Endodermal cell (in vitro differentiated cells): Measurements from ENCODE around the gene IGSF21. TPM values are rescaled to one million over a fixed set of nuclear protein-coding genes. Genes with fewer than 3 reads are reported as not detected.

Source experiments
- DNase-seq: peaks from one replicate; pipeline ENCODE4 v3.0.0-alpha.2; 2017
- H3K27ac ChIP-seq: 2 replicates; pipeline ENCODE4 v1.5.1; 2013; ENCODE audit warnings: mild to moderate bottlenecking, low read depth, low read length, moderate library complexity
- H3K27me3 ChIP-seq: 2 replicates; pipeline ENCODE4 v1.6.1; 2013; ENCODE audit warnings: mild to moderate bottlenecking, low read length, moderate library complexity; ENCODE audit not compliant: insufficient read depth, control insufficient read depth, poor library complexity, severe bottlenecking
- H3K36me3 ChIP-seq: 2 replicates; pipeline ENCODE4 v1.7.0; 2013; ENCODE audit warnings: mild to moderate bottlenecking, low read length, moderate library complexity; ENCODE audit not compliant: control insufficient read depth, insufficient read depth
- H3K4me1 ChIP-seq: one replicate; pipeline ENCODE4 v1.7.0; 2013; ENCODE audit warnings: low read length; ENCODE audit not compliant: control insufficient read depth, insufficient read depth
- H3K4me3 ChIP-seq: 2 replicates; pipeline ENCODE4 v1.5.1; 2013; ENCODE audit warnings: mild to moderate bottlenecking, low read length, moderate library complexity
- H3K9ac ChIP-seq: 2 replicates; pipeline ENCODE4 v1.6.1; 2013; ENCODE audit warnings: mild to moderate bottlenecking, low read length, moderate library complexity; ENCODE audit not compliant: poor library complexity, severe bottlenecking; ENCODE audit errors: extremely low read depth
- H3K9me3 ChIP-seq: 2 replicates; pipeline ENCODE4 v1.6.1; 2013; ENCODE audit warnings: mild to moderate bottlenecking, low read length, moderate library complexity; ENCODE audit not compliant: control insufficient read depth
- H3K27ac Mint-ChIP-seq: 2 replicates; pipeline ENCODE4 v1.8.0; 2020; ENCODE audit warnings: mixed read lengths
- H3K27me3 Mint-ChIP-seq: 2 replicates; pipeline ENCODE4 v1.8.0; 2021; ENCODE audit warnings: mild to moderate bottlenecking, mixed read lengths; ENCODE audit not compliant: insufficient read depth
- H3K36me3 Mint-ChIP-seq: 2 replicates; pipeline ENCODE4 v1.8.0; 2020; ENCODE audit warnings: low read depth, mixed read lengths
- H3K4me1 Mint-ChIP-seq: 2 replicates; pipeline ENCODE4 v1.8.0; 2020; ENCODE audit warnings: mixed read lengths
- H3K4me3 Mint-ChIP-seq: 2 replicates; pipeline ENCODE4 v1.8.0; 2020; ENCODE audit warnings: mild to moderate bottlenecking, moderate library complexity, mixed read lengths
- H3K9me3 Mint-ChIP-seq: 2 replicates; pipeline ENCODE4 v1.8.0; 2020; ENCODE audit warnings: mild to moderate bottlenecking, mixed read lengths
- WGBS, 2 experiments: methylation state at CpG; one replicate each; pipeline versions ENCODE4 v1.1.5 to v1.1.7; 2013; ENCODE audit warnings: missing lambda C conversion rate in 2 of 2, mixed read lengths in 1 of 2; ENCODE audit not compliant: insufficient coverage in 1 of 2, insufficient read length in 1 of 2; 5-methylcytosine and 5-hydroxymethylcytosine counted together
- total RNA-seq, 2 donors: library from RNA; stranded (reverse); fragmentation: NEBNext Ultra II Directional in 1 of 2; extraction: Animal tissue kit (Norgen Biotek cat#: 25700) in 1 of 2; gene quantifications; 2 replicates in 1 of 2; 3 replicates in 1 of 2; pipeline ENCODE4 v1.2.1, GENCODE V29; 2021
- TF ChIP-seq, protein P1 (sequence below): fragments of 200-600 bp; sonication (generic); conservative IDR thresholded peaks from 2 replicates; pipeline ENCODE4 v1.5.0; 2021; ENCODE audit warnings: antibody characterized with exemption, mild to moderate bottlenecking

Gene IGSF21
- total RNA-seq, 2 donors from 2014 or later = 1.3 to 1.7 TPM

DNA sequence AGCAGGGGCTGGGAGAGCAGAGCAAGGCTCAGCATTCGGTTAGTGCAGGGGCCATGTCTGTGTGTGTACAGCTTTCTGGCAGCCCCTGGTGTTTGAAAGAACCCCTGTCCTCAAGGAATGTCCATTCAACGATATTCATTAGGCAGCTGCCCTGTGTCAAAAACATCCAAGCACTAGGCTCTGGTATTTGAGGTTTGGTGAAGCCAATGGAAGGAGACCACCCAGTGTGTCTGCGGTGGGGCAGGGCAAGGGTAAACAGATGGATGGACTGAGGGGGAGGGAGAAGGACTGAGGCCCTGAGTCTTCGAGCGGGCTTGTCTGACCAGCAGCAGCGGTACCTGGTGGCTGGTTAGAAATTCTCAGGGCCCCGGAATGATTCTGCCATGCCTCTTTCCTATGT lies 217.5 kb downstream of the IGSF21 start:
- H3K27me3 Mint-ChIP-seq = peaks cover 7% of the 10 kb centered on the region
- H3K27ac Mint-ChIP-seq = no peak overlapping the region
- no peaks in the 10 kb centered on the region for H3K9me3 Mint-ChIP-seq

GRCh38 chr1:18326211-18326897 lies 218.8 kb downstream of the IGSF21 start:
- Mint-ChIP-seq H3K9me3 (no peaks in the 10 kb centered on the region), H3K27ac (no peak overlapping the region), H3K36me3 (no peaks in the 10 kb centered on the region), H3K4me1 (peaks cover 19% of the 10 kb centered on the region), H3K4me3 (no peak overlapping the region), H3K27me3 (peaks cover 7% of the 10 kb centered on the region)
- H3K9me3 ChIP-seq = no peaks in the 10 kb centered on the region
- no peak overlapping the region for H3K4me3 ChIP-seq
- no peak for DNase-seq
- H3K27ac ChIP-seq = no peak overlapping the region
- H3K9ac ChIP-seq = no peak overlapping the region
- WGBS, 2 experiments = 75 to 89% methylated on average over 3 to 7 of the region's 7 CpGs
- no peaks in the 10 kb centered on the region for H3K36me3 ChIP-seq
- TF ChIP-seq, protein P1, sequence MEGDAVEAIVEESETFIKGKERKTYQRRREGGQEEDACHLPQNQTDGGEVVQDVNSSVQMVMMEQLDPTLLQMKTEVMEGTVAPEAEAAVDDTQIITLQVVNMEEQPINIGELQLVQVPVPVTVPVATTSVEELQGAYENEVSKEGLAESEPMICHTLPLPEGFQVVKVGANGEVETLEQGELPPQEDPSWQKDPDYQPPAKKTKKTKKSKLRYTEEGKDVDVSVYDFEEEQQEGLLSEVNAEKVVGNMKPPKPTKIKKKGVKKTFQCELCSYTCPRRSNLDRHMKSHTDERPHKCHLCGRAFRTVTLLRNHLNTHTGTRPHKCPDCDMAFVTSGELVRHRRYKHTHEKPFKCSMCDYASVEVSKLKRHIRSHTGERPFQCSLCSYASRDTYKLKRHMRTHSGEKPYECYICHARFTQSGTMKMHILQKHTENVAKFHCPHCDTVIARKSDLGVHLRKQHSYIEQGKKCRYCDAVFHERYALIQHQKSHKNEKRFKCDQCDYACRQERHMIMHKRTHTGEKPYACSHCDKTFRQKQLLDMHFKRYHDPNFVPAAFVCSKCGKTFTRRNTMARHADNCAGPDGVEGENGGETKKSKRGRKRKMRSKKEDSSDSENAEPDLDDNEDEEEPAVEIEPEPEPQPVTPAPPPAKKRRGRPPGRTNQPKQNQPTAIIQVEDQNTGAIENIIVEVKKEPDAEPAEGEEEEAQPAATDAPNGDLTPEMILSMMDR = no peak
- no peaks in the 10 kb centered on the region for H3K4me1 ChIP-seq
- no peaks in the 10 kb centered on the region for H3K27me3 ChIP-seq

More for the DNA sequence above, 217.5 kb downstream of the IGSF21 start:
- TF ChIP-seq, protein P1 = no peak
- DNase-seq = no peak
- no peaks in the 10 kb centered on the region for H3K36me3 Mint-ChIP-seq
- peaks cover 20% of the 10 kb centered on the region for H3K4me1 Mint-ChIP-seq
- H3K4me3 ChIP-seq = no peak overlapping the region
- WGBS, 2 experiments = 88 to 91% methylated on average over 4 to 7 of the region's 7 CpGs
- no peaks in the 10 kb centered on the region for H3K4me1 ChIP-seq
- H3K27me3 ChIP-seq = no peaks in the 10 kb centered on the region
- no peak overlapping the region for H3K4me3 Mint-ChIP-seq
- H3K36me3 ChIP-seq = no peaks in the 10 kb centered on the region
- H3K9ac ChIP-seq = no peak overlapping the region
- no peak overlapping the region for H3K27ac ChIP-seq
- H3K9me3 ChIP-seq = no peaks in the 10 kb centered on the region

DNA sequence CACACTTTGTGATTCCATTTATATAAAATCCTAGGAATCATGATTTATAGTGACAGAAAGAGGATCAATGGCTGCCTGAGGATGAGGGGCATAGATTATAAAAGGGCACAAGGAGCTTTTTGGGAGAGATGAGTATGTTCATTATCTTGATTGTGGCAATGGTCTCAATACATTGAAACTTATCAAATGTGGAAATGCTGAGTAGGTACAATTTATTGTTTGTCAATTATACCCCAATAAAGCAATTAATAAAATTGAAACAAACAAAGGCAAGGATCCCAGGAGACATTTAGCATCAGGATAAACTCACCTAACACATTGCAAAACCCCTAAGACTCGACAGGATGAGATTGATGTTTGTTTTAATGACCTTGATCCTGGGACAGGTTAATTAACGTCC lies 220.1 kb downstream of the IGSF21 start:
- Mint-ChIP-seq H3K27ac (no peak overlapping the region), H3K9me3 (no peaks in the 10 kb centered on the region), H3K4me3 (no peak overlapping the region), H3K4me1 (peaks cover 24% of the 10 kb centered on the region), H3K36me3 (no peaks in the 10 kb centered on the region), H3K27me3 (peaks cover 4% of the 10 kb centered on the region)
- H3K4me1 ChIP-seq = no peaks in the 10 kb centered on the region
- DNase-seq = no peak
- H3K4me3 ChIP-seq = no peak overlapping the region
- 100% methylated on average over 2 of the region's 2 CpGs; no CpG with 5 or more reads in 1 of the 2 experiments for WGBS, 2 experiments
- H3K27me3 ChIP-seq = no peaks in the 10 kb centered on the region
- no peak overlapping the region for H3K9ac ChIP-seq
- H3K36me3 ChIP-seq = no peaks in the 10 kb centered on the region
- no peak overlapping the region for H3K27ac ChIP-seq
- H3K9me3 ChIP-seq = no peaks in the 10 kb centered on the region
- TF ChIP-seq, protein P1 = no peak
